ENCODE data around the gene INTS14.
"Not testable (repeated sequence)": the region's sequence is repeated elsewhere in the genome, so short reads cannot be mapped to it uniquely, and the experiment has no call there.

The INTS14 gene

DNA sequence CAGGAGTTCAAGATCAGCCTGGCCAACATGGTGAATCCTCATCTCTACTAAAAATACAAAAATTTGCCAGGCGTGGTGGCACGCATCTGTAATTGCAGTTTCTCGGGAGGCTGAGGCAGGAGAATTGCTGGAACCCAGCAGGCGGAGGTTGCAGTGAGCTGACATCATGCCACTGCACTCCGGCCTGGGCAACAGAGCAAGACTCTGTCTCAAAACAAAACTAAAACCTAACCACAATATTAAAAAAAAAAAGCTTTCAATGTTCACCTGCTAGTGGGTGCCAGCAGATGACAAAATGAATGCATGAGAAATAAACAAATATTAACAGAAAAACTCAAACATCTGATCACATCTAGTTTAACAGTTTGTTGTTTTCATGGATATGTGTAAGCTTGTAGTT lies 19.8 kb upstream of the INTS14 start:
- DNase-seq (ENCODE audit: low read depth) = no peak

DNA sequence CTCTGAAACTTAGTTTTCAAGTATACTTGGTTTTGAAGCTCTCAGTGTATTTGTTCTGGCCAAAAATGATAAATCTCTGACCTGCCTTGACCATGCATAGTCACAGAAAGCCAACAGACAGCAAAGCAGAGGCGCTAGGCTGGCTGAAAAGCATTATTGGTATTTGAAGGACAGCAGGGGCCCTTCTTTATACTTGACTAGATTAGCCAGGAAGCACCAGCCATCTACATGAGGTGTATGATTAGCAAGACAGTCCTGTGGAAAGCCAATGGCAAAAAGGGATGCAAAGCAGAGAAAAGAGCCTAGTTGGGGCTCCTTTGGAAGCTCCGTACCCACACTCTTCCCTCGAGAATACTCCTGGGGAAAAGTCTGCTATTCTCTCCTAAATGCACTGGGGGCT lies 18.6 kb upstream of the INTS14 start:
- DNase-seq (ENCODE audit: low read depth) = no peak

DNA sequence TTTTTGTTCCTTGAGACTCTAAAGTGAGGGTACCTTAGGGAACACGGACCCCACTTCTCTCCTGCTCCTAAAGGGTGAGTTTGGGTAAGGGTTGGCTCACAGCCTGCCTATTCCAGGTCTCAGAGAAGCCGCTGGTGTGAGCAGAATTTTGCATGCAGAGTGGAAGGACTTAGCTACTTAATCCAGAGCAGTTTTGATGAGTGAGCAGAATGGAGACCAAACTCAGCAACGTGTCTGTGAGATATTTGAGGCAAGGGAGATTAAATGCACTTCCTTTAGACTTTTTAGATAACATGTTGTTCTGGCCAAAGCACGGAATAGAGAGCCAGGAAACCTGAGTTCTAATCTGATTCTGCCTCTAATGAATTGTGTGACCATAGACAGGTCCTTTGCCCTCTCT lies 15.9 kb upstream of the INTS14 start:
- DNase-seq (ENCODE audit: low read depth) = no peak

DNA sequence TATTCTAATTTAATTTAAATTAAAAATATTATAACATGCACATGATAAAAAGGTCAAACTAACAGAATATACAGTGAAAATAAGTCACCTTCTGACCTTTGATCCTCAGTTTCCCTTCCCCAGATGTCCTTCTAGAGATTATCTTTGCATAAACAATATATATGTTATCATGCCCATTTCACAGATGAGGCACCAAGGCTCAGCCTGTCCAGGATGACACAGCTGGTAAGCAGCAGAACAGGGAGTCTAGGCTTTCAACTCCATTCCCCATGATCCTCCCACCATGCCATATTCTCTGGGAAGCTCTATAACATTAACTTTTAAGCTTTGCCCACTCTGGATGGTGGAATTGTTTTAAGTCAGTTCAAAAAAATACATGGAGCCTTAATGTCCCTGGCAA lies 12.2 kb upstream of the INTS14 start:
- DNase-seq (ENCODE audit: low read depth) = no peak

DNA sequence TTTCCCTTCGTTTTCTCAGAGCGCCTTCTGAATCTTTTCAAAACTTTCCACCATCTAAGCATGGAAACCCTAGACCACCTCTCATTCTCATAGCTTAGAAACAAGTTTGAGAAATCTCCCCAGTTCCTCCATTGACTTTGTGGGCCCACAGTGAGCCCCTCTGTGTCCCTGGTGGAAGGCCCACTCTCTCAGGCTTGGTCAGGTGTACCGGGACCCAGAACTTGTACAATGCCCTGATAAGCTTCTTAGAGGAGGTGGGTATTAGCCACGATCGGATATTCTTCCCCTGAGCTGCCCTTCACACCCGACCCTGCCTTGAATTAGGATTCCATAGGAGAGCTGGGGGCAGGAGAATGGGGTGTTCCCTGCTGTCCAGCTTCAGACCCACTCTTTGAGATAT lies 10.7 kb upstream of the INTS14 start, which contains the start of gene SLC24A1:
SLC24A1 (plus strand) TSS at position 301 of the 400 bp plus-strand sequence. CDS start 2,143 bp downstream, outside the sequence.
- DNase-seq (ENCODE audit: low read depth) = no peak

DNA sequence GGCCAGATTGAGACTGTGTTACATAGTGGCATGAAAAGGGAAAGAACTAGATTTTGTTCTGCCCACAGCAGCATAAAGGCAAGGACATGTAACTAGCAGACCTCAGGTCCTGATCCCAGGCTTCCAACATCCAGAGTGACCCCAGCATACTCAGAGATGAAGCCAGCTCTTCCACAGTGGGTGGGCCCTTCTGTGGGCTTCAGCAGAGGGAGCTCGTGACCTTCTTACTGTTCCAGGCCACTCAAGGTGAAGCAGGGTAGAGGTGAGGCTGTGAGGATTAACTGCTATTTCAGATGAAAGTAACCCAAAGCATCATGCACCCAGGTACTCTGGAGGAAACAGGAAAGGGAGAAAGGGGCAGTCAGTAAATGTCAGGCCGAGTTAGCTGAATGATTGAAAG lies 9.9 kb upstream of the INTS14 start:
- no peak for DNase-seq (ENCODE audit: low read depth)

DNA sequence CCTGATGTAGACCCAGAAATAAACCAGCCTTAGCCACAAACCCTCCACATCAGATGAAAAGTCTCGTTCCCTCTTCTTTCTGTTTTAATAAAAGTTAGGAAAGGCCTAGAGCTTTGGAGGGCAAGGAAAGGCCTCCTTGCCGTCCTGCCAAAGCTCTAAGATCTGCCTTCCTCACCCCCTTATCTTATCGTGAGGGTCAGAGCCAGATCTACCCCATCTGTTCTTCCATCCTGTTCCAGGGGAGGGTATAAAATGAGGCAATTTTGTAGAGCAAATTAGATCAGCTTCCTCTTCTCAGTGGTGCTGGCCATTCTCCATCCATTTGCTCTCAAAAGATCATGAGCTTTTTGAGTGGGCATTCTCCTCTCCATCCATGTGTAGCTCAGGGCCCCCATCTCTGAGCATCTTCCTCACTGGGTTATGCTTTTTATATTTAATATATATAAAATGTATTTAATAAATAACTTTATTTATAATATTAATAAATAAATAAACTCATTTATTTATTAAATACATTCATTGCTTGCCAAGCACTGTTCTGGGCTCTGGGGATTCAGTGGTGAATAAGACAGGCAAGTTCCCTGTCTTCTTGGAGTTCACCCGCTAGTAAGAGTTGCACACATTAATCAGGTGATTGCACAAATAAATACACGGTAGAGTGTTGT lies 8.8 kb upstream of the INTS14 start:
- DNase-seq (ENCODE audit: low read depth) = no peak

DNA sequence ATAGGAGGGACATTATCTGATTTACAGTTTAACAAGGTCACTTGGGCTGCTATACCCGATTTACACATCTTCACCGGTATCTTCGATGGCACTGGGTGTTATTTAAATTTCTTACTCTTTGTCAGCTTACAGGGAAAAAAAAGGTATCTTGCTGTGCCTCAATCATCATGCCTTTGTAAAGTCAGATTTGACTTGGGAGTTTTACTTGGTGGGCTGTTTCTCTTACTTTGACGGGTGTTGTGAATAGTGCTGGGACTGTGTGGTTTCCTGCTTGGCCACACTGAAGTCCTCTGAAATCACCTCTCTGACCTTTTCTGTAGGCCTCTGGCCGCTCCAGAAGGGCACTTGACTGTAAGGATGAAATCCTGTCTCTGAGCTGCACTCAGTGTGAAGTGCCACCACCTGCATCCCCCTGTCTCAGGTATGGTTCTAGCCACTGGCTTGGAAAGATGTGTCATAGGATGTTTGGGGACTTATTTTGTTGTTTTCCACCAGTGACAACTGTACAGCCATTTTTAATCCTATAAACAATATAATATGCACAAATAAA lies 7.7 kb upstream of the INTS14 start:
- no peak for DNase-seq (ENCODE audit: low read depth)

DNA sequence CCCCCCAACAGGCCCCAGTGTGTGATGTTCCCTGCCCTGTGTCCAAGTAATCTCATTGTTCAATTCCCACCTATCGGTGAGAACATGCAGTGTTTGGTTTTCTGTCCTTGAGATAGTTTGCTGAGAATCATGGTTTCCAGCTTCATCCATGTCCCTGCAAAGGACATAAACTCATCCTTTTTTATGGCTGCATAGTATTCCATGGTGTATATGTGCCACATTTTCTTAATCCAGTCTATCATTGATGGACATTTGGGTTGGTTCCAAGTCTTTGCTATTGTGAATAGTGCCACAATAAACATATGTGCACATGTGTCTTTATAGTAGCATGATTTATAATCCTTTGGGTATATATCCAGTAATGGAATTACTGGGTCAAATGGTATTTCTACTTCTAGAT lies 5.0 kb upstream of the INTS14 start:
- not testable (repeated sequence) for DNase-seq (ENCODE audit: low read depth)

DNA sequence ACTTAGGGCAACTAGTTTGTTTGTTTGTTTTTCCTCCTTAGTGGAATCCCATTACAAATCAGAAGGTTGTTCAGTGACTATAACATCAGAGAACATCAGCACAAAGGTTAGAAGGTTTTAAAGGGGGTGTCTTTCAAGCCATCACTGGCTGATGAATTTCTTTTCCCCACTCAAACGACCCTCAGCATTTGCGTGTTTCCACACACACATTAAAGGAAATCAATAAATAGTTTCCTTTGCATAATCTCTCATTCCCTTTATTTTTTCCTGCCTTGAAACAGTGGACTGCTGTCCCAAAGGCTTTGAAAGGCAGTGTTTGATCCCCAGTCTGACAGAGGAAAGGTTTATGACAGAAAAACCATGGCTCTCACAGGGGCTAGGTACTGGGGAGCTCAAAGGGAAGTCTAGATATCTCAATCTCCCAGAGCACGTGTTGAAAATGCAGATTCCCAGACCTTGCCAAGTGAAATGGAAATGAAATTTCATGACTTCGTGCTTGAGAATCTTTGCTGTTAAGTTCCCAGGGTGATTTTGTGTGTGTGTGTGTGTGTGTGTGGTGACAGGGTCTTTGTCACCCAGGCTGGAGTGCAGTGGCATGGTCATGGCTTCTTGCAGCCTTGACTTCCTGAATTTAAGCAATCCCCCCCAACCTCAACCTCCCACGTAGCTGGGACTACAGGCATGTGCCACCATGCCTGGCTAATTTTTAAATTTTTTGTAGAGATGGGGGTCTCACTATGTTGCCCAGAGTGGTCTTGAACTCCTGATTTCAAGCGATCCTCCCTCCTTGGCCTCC lies 2.2 kb upstream of the INTS14 start:
- DNase-seq (ENCODE audit: low read depth) = no peak

DNA sequence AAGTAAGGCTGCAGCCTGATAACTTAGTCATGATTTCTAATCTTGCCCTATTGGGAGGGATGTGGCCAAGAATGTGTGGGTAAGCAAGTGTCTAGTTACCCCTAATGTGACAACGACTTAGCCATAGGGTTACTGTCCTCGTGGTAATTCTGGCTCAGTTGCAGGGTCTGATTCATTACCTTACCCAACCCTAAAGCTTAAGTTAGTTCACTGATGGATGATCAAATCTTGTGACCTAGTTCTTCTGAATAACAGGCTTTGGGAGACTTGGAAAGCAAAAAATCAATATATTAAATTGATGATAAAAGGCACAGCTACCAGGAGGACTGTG lies 1.6 kb upstream of the INTS14 start:
- no peak for DNase-seq (ENCODE audit: low read depth)

DNA sequence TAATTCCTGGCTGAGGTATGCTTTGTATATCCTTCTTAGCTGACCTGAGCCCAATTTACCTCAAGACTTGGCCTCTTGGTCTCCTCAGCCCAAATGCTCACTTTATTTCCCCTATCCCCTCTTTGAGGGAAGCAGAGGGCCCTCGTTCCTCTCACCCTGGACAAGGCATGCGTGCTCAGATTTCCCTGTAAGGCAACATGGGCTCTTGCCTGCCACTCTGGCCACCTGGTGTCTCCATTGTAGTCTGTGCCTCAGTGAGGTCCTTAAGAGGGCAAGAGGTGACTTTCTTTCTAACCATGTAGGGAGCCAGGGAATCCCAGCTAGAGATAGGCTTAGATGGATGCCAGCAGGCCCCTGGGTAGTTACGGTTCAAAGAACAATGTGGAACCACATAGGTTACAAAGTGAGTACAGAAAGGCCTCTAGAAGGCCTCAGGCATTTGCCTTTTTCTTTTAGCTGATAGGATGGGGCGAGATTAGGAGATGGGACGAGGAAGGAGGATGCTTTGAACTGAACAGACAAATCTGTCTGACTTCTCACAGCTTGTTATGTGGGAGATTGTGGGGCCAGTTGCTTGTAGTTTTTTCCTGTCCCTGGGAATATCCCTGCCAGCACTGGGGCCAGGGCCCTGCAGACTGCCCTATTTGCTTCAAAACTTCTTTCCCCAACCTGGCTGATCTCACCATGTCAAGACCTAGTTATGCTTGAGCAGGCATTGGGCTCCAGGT lies 1.1 kb upstream of the INTS14 start:
- no peak for DNase-seq (ENCODE audit: low read depth)

DNA sequence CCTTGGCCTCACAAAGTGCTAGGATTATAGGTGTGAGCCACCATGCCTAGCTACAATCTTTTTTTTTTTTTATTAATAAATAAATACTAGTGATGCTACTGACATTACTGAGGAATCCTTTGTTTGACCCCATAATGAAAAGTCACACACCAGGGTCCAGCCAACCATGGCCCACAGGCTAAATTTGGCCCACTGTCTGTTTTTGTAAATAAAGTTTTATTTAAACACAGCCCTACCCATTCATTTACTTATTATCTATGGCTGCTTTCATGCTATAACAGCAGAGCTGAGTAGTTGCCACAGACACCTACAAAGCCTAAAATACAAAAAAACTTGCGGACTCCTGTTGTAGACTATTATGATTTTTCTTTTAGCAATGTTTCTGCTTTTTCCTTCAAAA lies 7.4 kb downstream of the INTS14 start:
- no peak for DNase-seq (ENCODE audit: low read depth)

DNA sequence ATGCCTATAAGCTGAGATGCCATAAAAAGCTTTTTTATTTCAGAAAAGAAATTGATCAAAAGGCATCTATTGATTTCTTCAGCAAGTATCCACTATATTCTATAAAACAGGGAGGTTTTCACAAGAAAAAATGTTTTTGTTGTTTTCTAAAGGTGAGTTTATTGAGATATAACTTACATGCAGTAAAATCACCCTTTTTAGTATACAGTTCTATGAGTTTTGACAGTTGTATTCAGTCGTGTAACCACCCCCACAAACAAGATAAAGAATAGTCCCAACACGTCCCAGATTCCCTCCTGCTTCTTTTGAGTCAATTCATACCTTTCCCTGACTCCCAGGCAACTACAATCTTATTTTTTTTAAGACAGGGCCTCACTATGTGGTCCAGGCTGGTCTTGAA lies 7.8 kb downstream of the INTS14 start:
- no peak for DNase-seq (ENCODE audit: low read depth)

DNA sequence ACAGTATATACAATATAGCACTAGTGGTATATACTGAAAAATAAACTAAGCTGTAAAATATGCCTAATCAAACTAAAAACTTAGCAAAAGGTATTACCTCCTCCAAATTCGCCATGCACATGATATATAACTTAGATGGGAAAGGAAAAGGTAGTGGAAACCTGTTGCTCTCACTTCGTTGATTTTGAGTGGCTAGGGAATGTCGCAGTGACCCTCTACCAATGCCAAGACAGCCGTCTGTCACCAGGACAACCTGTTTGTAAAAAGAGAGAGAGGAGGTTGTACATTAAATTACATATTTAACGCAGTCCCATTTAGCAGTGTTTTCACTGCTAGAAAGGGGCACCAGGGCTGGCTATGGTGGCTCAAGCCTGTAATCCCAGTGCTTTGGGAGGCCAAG lies 11.3 kb downstream of the INTS14 start:
- DNase-seq (ENCODE audit: low read depth) = no peak

DNA sequence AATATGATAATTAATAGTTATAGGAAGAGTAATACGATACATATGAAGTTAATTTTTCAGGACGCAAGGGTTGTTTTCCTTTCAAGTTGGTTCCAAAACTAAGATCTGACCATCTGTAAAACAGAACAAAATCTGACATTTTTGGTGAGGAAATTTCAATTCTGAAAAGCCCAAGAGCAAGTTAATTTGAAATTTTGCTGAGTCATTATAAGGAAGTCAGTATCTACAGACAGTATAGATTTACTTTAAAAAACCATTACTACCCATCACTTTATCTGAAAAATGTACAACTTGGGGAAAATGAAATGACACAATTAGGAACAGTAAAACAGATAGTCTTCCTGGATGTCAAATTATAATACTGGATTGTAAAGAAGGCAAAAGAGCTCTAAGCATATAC lies 12.5 kb downstream of the INTS14 start:
- no peak for DNase-seq (ENCODE audit: low read depth)

DNA sequence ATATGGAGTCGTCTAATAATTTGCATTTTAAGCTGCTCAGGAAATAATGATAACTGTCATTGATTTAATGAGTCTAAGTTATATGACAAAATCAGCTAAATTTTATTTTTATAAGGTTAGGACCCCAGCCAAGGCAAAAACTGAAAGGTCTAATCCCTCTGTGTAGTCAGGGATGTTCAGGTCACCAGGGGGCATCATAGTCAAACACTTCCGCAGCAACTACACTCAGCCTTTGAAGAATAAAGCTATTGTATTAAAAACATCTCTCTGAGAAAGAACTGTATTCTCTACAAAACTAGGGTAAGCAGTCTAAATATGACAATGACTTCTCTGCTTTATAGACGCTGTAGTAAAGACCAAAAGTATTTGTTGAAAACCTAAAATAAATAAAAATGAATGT lies 15.0 kb downstream of the INTS14 start:
- DNase-seq (ENCODE audit: low read depth) = no peak

DNA sequence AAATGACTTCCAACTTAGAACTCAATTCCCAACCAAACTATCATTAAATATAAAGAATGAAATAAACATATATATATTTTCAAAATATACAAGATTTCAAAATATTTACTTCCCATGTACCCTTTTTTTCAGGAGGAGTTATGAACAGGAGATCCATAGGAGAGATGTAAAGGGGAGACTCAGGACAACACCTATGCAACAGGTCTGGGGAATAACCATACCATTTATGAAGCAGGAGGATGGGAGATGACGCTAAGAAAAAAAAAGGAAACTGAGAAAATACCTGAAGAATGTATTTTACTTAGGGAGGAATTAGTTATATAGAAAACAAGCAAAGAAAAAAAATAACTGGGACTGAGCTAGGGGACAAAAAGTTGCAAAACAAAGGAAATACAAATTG lies 23.8 kb downstream of the INTS14 start:
- DNase-seq (ENCODE audit: low read depth) = no peak

DNA sequence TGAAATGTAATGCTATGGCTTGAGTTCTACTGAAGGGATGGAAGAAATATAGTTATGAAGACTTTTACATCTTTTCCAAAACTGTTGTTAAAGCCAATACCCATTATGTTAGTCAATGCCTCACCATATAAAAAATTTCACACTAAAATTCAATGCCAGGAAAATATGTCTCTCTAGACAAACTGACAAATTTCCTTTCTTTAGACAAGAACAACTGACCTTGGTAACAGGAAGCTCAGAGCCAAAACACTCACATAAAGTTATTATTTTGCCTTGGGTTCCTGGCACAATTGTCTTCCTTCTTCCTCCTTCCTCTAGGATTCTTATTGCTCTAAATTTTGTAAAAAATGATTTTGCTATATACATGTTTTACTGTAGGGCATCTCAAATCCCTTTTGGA lies 26.7 kb downstream of the INTS14 start:
- DNase-seq (ENCODE audit: low read depth) = no peak

DNA sequence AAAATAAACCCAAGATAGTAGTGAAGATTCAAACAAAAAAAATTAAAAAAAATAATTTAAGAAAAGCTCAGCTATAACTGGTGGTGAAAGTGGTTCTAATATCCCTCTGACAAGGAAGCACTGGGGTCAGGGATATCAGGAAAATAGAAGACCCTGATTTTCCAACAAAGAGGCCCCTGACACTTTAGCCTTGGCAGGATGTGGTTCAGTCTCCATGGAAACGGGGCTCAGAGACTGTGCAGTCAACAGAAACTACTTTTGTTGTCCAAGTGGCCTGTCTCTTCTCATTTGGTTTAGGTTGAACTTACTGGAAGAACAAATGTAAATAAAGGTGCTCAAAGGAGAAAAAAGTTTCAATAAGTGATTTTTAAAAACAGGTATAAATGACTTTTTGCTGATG lies 27.2 kb downstream of the INTS14 start:
- no peak for DNase-seq (ENCODE audit: low read depth)

DNA sequence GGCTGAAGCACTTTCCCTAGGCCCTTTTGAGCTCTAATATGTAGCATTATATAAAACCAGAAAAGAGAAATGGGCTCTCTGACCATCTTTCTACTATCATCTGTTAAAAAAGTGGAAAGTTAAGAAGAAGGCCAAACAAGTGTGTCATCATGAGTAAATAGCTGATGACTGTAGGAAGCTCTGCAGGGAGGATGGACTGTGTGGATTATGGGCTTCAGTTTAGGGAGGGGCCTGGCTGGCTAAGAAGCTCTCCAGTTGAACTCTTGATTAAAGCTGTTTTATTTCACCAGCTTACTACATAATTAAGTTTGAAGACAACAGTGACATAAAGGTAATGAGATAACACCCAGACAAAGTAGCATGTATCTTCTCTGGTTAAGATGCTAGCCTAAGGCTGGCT lies 30.6 kb downstream of the INTS14 start:
- no peak for DNase-seq (ENCODE audit: low read depth)

DNA sequence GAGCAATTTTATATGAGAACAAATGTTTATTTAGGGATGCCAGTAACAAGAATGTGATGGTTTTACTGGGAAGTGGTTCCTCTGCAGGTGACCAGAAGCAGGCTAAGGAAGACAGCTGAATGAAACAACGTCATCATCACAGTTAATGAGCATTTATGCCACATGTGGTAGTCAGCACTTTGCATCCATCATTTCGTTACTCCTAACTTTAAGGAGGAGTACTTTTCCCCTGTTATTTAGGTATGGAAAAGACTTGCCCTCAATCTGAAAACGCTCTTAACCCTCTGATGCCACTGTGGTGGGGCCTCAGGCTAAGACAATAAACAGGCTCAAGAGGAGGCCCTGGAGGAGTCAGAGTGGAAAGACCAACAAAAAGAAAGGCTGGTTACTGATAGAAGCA lies 31.2 kb downstream of the INTS14 start:
- no peak for DNase-seq (ENCODE audit: low read depth)
